HG03135 (cell line): Measurements from ENCODE around the gene EDEM2.
"Not testable (repeated sequence)": the region's sequence is repeated elsewhere in the genome, so short reads cannot be mapped to it uniquely, and the experiment has no call there.

Experiments
- ATAC-seq: cut with Tn5 transposase; IDR thresholded peaks from one replicate; pipeline ENCODE4 v1.9.1; 2021; ENCODE audit warnings: mild to moderate bottlenecking, moderate library complexity; ENCODE audit not compliant: unreplicated experiment

The EDEM2 gene

GRCh38 chr20:35146920-35147574 lies at the start of gene EDEM2:
EDEM2 (minus strand) TSS chr20:35147336; CDS start chr20:35147258, 78 bp downstream.
- ATAC-seq: peak; percentile 66

- no peak for ATAC-seq
Observed at GRCh38 chr20:35196313-35196712, 49.2 kb upstream of the EDEM2 start.

GRCh38 chr20:35193031-35193791 lies 46.1 kb upstream of the EDEM2 start:
- ATAC-seq: not testable (repeated sequence)

GRCh38 chr20:35192118-35192872 lies 45.2 kb upstream of the EDEM2 start:
- no peak for ATAC-seq

GRCh38 chr20:35191419-35192117 lies 44.4 kb upstream of the EDEM2 start:
- no peak for ATAC-seq

GRCh38 chr20:35190556-35190955 lies 43.4 kb upstream of the EDEM2 start:
- no peak for ATAC-seq

GRCh38 chr20:35189223-35189622 lies 42.1 kb upstream of the EDEM2 start:
- ATAC-seq: not testable (repeated sequence)

- ATAC-seq: no peak
Observed at GRCh38 chr20:35187584-35188190, 40.6 kb upstream of the EDEM2 start.

GRCh38 chr20:35186691-35187289 lies 39.7 kb upstream of the EDEM2 start:
- ATAC-seq: not testable (repeated sequence)

- no peak for ATAC-seq
Observed at GRCh38 chr20:35181731-35182130, 34.6 kb upstream of the EDEM2 start.

- ATAC-seq: no peak
Observed at GRCh38 chr20:35180266-35180665, 33.1 kb upstream of the EDEM2 start.

- ATAC-seq: no peak
Observed at GRCh38 chr20:35179292-35180212, 32.4 kb upstream of the EDEM2 start.

GRCh38 chr20:35176132-35176531 lies 29.0 kb upstream of the EDEM2 start:
- no peak for ATAC-seq

GRCh38 chr20:35174458-35175216 lies 27.5 kb upstream of the EDEM2 start:
- no peak for ATAC-seq

- no peak for ATAC-seq
Observed at GRCh38 chr20:35173576-35174192, 26.5 kb upstream of the EDEM2 start.

- ATAC-seq: no peak
Observed at GRCh38 chr20:35172434-35172806, 25.3 kb upstream of the EDEM2 start.

- ATAC-seq: no peak
Observed at GRCh38 chr20:35171753-35172433, 24.8 kb upstream of the EDEM2 start, which contains the start of gene PROCR. PROCR (plus strand) TSS chr20:35172072; CDS start chr20:35172155, 83 bp downstream.

- ATAC-seq: no peak
Observed at GRCh38 chr20:35171438-35171752, 24.3 kb upstream of the EDEM2 start.
